Measurements from ENCODE around the gene GREB1.

DNA sequence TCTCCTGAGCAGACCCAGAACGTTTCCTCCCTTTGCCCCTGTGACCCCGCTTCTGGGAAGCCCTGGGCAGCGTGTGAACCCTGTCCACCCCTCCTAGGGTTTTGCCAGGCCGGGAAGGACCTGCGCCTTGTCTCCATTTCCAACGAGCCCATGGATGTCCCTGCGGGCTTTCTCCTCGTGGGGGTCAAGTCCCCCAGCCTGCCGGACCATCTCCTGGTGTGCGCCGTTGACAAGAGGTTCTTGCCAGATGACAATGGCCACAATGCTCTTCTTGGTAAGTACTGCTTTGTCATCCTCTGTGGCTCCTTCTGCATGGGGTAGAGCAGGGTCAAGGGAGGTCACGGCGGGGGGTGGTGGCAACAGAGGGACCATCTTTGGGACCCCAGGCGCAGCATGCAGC is 32.5 kb downstream of the GREB1 start:
- TF ChIP-seq, protein P1, sequence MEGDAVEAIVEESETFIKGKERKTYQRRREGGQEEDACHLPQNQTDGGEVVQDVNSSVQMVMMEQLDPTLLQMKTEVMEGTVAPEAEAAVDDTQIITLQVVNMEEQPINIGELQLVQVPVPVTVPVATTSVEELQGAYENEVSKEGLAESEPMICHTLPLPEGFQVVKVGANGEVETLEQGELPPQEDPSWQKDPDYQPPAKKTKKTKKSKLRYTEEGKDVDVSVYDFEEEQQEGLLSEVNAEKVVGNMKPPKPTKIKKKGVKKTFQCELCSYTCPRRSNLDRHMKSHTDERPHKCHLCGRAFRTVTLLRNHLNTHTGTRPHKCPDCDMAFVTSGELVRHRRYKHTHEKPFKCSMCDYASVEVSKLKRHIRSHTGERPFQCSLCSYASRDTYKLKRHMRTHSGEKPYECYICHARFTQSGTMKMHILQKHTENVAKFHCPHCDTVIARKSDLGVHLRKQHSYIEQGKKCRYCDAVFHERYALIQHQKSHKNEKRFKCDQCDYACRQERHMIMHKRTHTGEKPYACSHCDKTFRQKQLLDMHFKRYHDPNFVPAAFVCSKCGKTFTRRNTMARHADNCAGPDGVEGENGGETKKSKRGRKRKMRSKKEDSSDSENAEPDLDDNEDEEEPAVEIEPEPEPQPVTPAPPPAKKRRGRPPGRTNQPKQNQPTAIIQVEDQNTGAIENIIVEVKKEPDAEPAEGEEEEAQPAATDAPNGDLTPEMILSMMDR (IDR thresholded peaks at IDR 0.05; ENCODE audit: low read length) = no peak
- TF ChIP-seq EZH2 (IDR thresholded peaks at IDR 0.05; ENCODE audit: borderline replicate concordance, low read length) = no peak
